Measurements from ENCODE around the gene ARHGAP44.

The ARHGAP44 gene

GRCh38 chr17:13024526-13025257, 235.4 kb downstream of the ARHGAP44 start:
- Mint-ChIP-seq H3K27ac (no peak overlapping the region), H3K4me1 (peaks cover 11% of the 10 kb centered on the region), H3K4me3 (peak overlapping the region; percentile 14), H3K36me3 (no peaks in the 10 kb centered on the region), H3K9me3 (no peaks in the 10 kb centered on the region)
- DNase-seq (ENCODE audit: low spot score in 2 of 2) (peak; percentile 65 to 83), ATAC-seq (peak; percentile 81)

GRCh38 chr17:13025258-13025627, 235.9 kb downstream of the ARHGAP44 start:
- ATAC-seq, result no peak
- peaks cover 11% of the 10 kb centered on the region for H3K4me1 Mint-ChIP-seq
- H3K36me3 Mint-ChIP-seq, result no peaks in the 10 kb centered on the region
- no peak for DNase-seq (ENCODE audit: low spot score in 2 of 2)
- H3K9me3 Mint-ChIP-seq, result no peaks in the 10 kb centered on the region
- no peak overlapping the region for H3K4me3 Mint-ChIP-seq
- no peak overlapping the region for H3K27ac Mint-ChIP-seq

- Mint-ChIP-seq H3K27ac (peak overlapping the region; percentile 33), H3K9me3 (no peaks in the 10 kb centered on the region)
- no peak for DNase-seq (ENCODE audit: low spot score in 2 of 2)
Measured at GRCh38 chr17:13025687-13026086, 236.4 kb downstream of the ARHGAP44 start.

GRCh38 chr17:13027246-13027645, 237.9 kb downstream of the ARHGAP44 start:
- Mint-ChIP-seq H3K4me3 (no peak overlapping the region), H3K36me3 (no peaks in the 10 kb centered on the region), H3K4me1 (peaks cover 11% of the 10 kb centered on the region), H3K27ac (no peak overlapping the region), H3K9me3 (no peaks in the 10 kb centered on the region)
- no peak for ATAC-seq
- no peak for DNase-seq (ENCODE audit: low spot score in 2 of 2)

More at GRCh38 chr17:13025687-13026086, 236.4 kb downstream of the ARHGAP44 start:
- no peaks in the 10 kb centered on the region for H3K36me3 Mint-ChIP-seq
- peaks cover 11% of the 10 kb centered on the region for H3K4me1 Mint-ChIP-seq
- no peak for ATAC-seq
- H3K4me3 Mint-ChIP-seq, result no peak overlapping the region

GRCh38 chr17:13029340-13029739, 240.0 kb downstream of the ARHGAP44 start:
- no peak overlapping the region for H3K4me3 Mint-ChIP-seq
- no peak for ATAC-seq
- no peak overlapping the region for H3K27ac Mint-ChIP-seq
- DNase-seq (ENCODE audit: low spot score in 2 of 2), result no peak
- peaks cover 8% of the 10 kb centered on the region for H3K4me1 Mint-ChIP-seq
- no peaks in the 10 kb centered on the region for H3K9me3 Mint-ChIP-seq
- H3K36me3 Mint-ChIP-seq, result no peaks in the 10 kb centered on the region

GRCh38 chr17:13030056-13030455, 240.8 kb downstream of the ARHGAP44 start:
- ATAC-seq (no peak), DNase-seq (ENCODE audit: low spot score in 2 of 2) (no peak)
- Mint-ChIP-seq H3K4me1 (peaks cover 1% of the 10 kb centered on the region), H3K36me3 (no peaks in the 10 kb centered on the region), H3K4me3 (no peak overlapping the region), H3K9me3 (no peaks in the 10 kb centered on the region), H3K27ac (no peak overlapping the region)

GRCh38 chr17:13030459-13031300, 241.4 kb downstream of the ARHGAP44 start:
- H3K36me3 Mint-ChIP-seq, result no peaks in the 10 kb centered on the region
- no peak overlapping the region for H3K27ac Mint-ChIP-seq
- ATAC-seq (peak; percentile 40), DNase-seq (ENCODE audit: low spot score in 2 of 2) (peak; percentile 48 to 77)
- H3K4me1 Mint-ChIP-seq, result no peaks in the 10 kb centered on the region
- no peak overlapping the region for H3K4me3 Mint-ChIP-seq
- H3K9me3 Mint-ChIP-seq, result peaks cover 2% of the 10 kb centered on the region

GRCh38 chr17:13031718-13032350, 242.5 kb downstream of the ARHGAP44 start:
- DNase-seq (ENCODE audit: low spot score in 2 of 2), result peak; percentile 24 to 63
- no peak for ATAC-seq
- H3K27ac Mint-ChIP-seq, result no peak overlapping the region
- H3K9me3 Mint-ChIP-seq, result peaks cover 2% of the 10 kb centered on the region
- H3K4me1 Mint-ChIP-seq, result no peaks in the 10 kb centered on the region
- no peak overlapping the region for H3K4me3 Mint-ChIP-seq
- no peaks in the 10 kb centered on the region for H3K36me3 Mint-ChIP-seq

- H3K27ac Mint-ChIP-seq, result no peak overlapping the region
- no peak for DNase-seq (ENCODE audit: low spot score in 2 of 2)
- no peaks in the 10 kb centered on the region for H3K4me1 Mint-ChIP-seq
- H3K9me3 Mint-ChIP-seq, result peaks cover 2% of the 10 kb centered on the region
- ATAC-seq, result no peak
- H3K36me3 Mint-ChIP-seq, result no peaks in the 10 kb centered on the region
- no peak overlapping the region for H3K4me3 Mint-ChIP-seq
Measured at GRCh38 chr17:13035420-13035819, 246.1 kb downstream of the ARHGAP44 start.

GRCh38 chr17:13036751-13037150, 247.5 kb downstream of the ARHGAP44 start:
- H3K36me3 Mint-ChIP-seq, result no peaks in the 10 kb centered on the region
- no peak for ATAC-seq
- no peak overlapping the region for H3K4me3 Mint-ChIP-seq

GRCh38 chr17:13038931-13039665, 249.8 kb downstream of the ARHGAP44 start:
- Mint-ChIP-seq H3K36me3 (no peaks in the 10 kb centered on the region), H3K27ac (no peak overlapping the region), H3K9me3 (peaks cover 2% of the 10 kb centered on the region), H3K4me1 (no peaks in the 10 kb centered on the region), H3K4me3 (no peak overlapping the region)
- ATAC-seq, result no peak
- no peak for DNase-seq (ENCODE audit: low spot score in 2 of 2)

More at GRCh38 chr17:13036751-13037150, 247.5 kb downstream of the ARHGAP44 start:
- no peak overlapping the region for H3K27ac Mint-ChIP-seq
- H3K9me3 Mint-ChIP-seq, result peaks cover 2% of the 10 kb centered on the region
- H3K4me1 Mint-ChIP-seq, result no peaks in the 10 kb centered on the region
- DNase-seq (ENCODE audit: low spot score in 2 of 2), result no peak

Measured in stimulated activated effector memory CD8-positive, alpha-beta T cell treated with anti-CD3 and anti-CD28 coated beads, Interleukin-12 subunit alpha, Interleukin-12 subunit beta, amount 100 ng/mL, for 72 hours (primary cell).